Tibial nerve (tissue), 3 donors: ENCODE measurements around the gene SVOPL.

ENCODE experiments used
- CTCF ChIP-seq, 5 experiments: fragments of 200-600 bp in 3 of 5; fragments of 450-650 bp in 2 of 5; sonication (generic) in 3 of 5; IDR thresholded peaks; one replicate each; pipeline ENCODE4 v1.5.1; 2016 to 2019; ENCODE audit warnings: antibody characterized with exemption in 5 of 5, mild to moderate bottlenecking in 3 of 5, moderate library complexity in 2 of 5
- POLR2A ChIP-seq, 2 donors: fragments of 450-650 bp; IDR thresholded peaks; one replicate each; pipeline ENCODE4 v1.6.1; 2017; ENCODE audit warnings: antibody characterized with exemption in 2 of 2, mild to moderate bottlenecking in 2 of 2, moderate library complexity in 2 of 2

GRCh38 chr7:138713191-138713590 lies 12.0 kb upstream of the SVOPL start:
- no peak for TF ChIP-seq CTCF (IDR thresholded peaks at IDR 0.05)
- TF ChIP-seq POLR2A (IDR thresholded peaks at IDR 0.05): no peak
